Mucosa of gallbladder (tissue), 1 donor: ENCODE measurements around the gene PTEN. TPM values are rescaled to one million over a fixed set of nuclear protein-coding genes. Genes with fewer than 3 reads are reported as not detected.

Source experiments
- DNase-seq: peaks from one replicate; pipeline ENCODE4 v3.0.0-alpha.2; 2020; ENCODE audit warnings: low spot score
- total RNA-seq: library from RNA; stranded (reverse); gene quantifications from one replicate; pipeline ENCODE4 v1.2.1, GENCODE V29; 2021
- donor health status: DM: no; HTN: no; CAD: no.

Gene PTEN
- total RNA-seq, 1 donor from 2014 or later = 89.9 TPM

DNA sequence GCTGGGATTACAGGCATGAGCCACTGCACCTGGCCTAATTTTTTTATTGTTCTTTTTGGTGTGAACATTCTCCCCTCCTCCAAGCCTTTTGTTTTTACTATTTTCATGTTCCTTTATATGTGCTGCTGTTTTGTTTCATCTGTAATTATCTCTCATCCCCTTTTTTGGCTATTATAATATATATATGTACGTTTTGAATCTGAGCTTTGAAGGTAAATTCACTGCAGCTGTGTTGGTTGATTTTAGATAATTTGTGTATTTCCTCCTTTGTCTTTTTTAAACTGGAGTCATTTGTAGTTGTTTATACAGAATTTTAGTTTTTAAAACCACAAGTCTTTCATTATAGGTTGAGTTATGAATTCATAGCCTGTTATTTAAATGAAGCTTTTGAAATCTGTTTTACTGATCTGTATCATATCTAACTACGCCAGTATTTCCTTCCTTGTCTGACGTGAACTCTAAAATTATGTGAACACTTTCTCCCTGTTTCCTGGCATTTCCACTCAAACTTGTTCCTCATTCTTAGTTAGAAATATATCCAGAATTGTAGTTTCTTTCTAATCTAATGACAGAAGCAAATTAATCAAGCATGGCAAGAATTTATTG lies 54.9 kb downstream of the PTEN start:
- DNase-seq = no peak

DNA sequence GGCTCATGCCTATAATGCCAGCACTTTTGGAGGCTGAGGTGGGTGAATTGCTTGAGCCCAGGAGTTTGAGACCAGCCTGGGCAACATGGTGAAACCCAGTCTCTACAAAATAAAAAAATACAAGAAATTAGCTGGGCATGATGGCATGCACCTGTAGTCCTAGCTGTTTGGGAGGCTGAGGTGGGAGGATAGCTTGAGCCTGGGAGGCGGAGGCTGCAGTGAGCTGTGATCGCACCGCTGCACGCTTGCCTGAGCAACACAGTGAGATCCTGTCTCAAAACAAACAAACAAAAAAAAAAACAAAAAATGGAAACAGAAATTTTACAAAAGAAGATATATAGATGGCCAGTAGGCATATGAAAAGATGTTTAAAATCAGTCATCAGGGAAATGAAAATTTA lies 57.1 kb downstream of the PTEN start:
- no peak for DNase-seq

DNA sequence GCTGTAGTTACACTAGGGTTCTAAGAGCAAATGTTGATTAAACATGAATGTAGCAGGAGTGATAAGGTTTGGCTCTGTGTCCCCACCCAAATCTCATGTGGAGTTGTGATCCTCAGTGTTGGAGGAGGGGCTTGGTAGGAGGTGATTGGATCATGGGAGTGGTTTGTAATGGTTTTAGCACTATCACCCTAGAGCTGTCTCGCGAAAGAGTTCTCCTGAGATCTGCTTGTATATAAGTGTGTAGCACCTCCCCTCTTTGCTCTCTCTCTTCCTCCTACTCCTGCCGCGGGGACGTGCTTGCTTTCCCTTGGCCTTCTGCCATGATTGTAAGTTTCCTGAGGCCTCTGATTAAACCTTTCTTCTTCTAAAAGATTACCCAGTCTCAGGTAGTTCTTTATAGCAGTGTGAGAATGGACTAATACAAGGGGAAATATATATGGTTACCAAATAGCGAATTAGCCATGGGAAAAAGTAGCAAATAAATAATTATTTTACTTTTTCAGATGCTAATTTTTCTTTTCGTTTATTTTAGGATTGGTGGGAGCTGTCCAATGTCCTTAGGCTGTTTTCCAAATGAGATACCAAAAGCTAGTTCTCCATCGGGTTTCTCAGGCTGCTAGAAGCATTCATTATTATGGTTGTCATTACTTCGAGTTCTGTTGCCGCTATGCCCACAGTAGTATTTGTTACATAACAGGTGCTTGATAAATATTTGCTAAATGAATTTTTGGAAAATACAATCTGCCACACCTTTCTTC lies 58.7 kb downstream of the PTEN start:
- no peak for DNase-seq

DNA sequence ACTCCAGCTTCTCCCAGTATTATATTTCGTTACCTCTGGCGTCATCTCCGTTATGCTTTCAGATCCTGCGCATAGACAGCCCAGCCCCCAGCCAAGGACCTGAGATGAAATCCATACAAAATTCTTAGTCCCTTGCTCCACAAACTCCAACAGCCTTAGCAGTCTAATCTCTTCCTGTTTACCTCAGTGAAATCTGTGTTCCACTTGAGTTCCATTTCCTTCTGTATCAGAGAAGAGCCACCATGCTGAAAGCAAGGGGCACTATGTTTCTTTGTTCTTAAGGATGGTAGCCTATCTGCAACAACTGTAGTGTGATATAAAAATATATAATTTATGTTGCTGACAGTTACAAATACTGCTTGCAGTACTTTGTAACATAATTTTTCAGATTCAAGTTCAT lies 59.8 kb downstream of the PTEN start:
- DNase-seq = no peak

DNA sequence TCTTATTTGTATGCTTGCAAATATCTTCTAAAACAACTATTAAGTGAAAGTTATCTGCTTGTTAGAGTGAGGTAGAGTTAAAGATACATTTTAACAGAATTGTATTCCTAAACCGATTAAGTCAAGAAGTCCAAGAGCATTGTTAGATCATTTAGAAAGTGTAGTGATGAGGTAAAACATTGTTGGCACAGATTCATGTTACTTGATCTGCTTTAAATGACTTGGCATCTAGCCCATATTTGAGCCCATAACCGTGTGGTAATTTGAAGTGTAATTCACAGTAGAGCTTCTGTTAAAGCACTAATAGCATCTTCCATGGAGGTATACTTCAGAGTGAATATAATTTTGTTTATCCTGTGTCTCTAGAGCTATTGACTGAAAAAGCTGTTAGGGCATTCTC lies 62.1 kb downstream of the PTEN start:
- no peak for DNase-seq

DNA sequence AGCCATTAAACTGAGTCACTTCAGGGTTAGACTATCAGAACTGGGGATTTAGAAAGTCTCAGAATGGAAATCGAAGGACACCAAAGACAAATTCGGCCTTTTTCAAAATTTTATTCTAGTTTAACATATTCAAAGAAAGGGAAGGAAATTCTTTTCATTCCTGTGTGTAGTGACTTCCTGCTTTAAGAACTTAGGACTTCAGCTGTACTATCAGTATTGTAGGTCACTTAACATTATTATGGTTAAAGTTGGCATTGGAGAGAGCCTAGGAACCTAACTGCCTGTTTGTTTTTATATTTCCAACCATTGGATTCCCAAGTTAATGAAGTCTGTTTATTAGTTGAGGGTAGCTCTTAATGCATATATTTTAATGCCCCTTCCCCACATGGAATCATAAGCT lies 63.7 kb downstream of the PTEN start:
- DNase-seq = no peak

DNA sequence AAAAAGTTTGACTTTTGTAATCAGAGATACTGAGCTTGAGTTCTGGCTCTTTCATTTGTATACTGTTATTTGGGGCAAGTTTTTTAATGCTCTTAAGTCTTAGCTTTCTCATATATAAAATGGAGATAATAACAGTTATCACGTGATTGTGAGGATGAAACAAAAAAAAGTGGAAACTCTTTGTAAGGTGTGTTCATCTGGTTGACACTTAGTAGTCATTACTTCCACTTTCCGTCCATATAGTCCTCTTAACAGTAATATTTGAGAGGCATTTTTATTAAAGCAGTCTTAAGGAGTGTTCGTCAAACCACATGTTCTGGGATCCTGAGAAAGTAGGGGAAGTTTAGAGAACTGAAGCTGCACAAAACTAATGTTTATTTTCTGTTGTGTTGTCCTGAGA lies 65.6 kb downstream of the PTEN start:
- DNase-seq = no peak

DNA sequence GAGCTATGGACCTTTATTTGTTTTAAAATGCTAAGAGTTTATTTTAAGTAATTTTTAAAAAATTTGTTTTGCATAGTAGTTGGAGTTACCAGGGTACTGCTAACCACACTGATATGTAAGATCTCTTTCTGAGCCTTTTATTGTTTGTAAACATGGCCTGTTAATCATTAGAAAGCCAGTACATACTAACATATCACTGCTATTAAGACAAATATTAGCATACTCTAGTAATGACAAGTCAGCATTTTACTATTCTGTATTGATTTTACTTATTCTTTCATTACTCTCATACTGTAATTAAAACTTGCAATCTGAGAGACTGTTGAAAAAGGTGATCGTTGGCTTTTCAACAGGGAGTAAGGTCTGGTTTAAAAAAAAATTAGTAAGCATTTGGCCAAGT lies 66.7 kb downstream of the PTEN start:
- no peak for DNase-seq

DNA sequence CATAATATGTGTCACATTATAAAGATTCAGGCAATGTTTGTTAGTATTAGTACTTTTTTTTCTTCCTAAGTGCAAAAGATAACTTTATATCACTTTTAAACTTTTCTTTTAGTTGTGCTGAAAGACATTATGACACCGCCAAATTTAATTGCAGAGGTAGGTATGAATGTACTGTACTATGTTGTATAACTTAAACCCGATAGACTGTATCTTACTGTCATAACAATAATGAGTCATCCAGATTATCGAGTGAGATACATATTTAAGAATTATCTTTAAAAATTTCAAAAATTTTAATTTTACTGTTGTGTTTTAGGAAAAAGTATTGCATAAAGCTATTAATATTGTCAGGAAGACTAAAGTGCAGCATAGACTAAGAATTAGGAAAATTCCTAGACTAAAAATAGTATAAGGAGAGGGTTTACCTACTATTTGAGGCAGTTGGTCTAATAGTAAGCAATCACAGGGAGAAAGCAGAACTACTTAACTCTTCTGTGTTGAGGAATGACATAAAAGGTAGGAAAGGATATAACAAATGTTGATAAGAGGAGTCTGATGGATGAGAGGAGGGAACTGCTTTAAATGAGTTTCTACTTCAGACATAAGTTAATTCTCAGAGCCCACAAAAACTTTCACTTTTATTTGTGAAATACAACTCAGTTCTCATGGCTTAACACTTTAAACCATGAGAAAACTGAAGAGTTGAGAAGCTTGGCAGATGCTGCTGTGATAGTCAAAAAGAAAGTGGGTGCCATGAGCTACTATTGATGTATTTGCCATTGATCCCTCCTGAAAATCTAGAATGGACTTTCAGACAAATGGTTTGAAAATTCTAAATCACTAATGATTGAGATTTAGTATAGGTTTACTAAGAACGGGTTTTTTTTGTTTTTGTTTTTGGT lies 67.8 kb downstream of the PTEN start:
- no peak for DNase-seq

DNA sequence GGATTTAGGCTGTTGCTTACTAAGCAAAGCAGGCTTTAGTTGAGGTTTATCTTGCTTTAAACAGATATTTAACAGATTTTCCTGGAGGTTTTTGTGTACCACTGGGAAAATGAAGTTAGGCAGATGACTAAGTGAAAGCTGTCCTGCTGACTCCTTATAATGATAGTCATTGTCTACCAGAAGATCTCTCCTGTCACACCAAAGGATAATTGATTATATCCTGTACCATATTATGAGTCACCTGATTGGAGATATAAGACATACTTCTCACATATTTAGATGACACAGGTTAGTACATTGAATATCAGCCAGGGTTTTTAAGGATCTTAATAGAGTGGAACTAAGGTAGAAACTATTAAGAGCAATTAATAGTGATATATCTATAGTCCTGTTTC lies 68.4 kb downstream of the PTEN start:
- DNase-seq = no peak

DNA sequence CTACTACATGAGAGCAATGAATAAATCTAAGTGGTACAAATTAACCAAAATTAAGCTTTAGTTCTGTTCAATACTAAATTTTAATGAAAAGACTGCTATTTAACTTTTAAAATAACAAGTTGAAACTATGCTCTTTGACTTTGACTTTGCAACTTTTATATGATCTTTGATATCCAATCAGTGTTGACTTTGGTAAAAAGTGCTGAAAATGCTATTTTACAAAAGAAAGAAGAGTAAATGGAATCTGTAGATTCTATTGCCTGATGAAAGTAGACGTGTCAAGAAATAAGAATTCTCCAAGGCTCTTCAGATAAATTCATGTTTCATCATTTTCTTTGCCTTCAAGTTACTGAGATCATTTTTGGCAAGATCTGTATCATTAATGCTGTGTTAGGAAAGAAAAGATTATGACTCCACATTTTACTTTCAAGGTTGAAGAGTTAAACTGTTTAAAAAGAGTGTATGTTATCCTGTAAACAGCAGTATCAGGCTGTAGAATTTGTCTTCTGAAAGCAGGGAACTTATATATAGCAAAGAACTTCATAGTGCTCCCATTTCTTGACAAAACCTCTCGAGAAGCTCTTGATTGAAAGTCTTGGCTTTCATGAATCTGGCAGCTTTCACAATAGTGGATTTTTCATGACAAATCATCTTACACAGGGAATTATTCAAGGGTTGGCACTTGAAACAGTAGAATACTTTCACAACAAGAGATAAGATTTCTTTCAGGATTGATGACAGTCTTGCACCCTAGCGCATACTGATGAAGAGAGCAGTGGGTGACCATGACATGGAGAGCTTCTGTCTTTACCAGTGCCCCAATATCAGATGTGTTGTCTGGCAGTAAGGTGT lies 72.1 kb downstream of the PTEN start:
- DNase-seq = no peak

DNA sequence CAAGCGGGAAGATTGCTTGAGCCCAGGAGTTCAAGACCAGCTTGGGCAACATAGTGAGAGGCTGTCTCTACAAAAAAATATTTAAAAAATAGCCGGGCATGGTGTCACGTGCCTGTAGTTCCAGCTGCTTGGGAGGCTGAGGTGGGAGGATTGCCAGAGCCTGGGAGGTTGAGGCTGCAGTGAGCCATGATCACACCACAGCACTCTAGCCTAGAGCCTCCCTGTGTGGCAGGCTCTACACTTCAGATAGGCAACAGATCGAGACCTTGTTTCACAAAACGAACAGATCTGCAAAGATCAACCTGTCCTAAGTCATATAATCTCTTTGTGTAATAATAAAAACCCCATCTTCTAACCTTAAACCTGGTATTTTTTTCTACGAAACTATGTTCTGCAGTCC lies 76.8 kb downstream of the PTEN start:
- no peak for DNase-seq

DNA sequence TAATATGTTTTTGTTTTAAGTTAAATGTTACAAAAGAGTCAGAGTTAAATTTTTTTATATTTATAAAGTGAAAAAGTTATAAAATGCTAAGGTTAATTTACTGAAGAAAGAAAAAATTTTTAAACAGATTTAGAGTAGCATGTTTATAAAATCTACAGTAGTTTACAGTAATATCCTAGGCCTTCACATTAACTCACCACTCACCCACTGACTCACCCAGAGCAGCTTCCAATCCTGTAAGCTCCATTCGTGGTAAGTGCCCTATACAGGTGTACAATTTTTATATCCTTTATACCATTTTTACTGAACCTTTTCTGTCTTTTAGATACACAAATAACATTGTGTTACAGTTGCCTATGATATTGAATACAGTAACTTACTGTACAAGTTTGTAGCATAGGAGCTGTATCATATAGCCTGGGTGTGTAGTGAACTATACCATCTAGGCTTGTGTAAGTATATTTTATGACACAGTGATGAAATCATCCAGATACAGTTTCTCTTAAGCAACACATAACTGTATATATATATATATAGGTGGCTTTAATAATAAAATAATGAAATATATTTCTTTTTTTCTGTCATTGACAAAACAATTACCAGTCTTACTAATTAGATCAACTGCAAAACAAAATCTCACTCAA lies 79.6 kb downstream of the PTEN start:
- no peak for DNase-seq

DNA sequence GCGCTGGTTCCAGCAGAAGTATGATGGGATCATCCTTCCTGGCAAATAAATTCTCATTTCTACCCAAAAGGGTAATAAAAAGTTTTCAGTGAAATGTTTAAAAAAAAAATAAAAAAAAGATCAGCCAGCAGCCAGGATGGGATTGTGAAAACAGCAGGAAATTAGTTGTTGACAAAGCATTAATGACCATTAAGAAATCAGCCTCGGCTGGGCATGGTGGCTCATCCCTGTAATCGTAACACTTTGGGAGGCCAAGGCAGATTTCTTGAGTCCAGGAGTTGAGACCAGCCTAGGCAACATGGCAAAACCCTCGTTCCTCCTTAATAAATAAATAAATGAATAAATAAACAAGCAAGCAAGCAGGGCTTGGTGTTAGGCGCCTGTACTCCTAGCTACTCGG lies 82.6 kb downstream of the PTEN start:
- DNase-seq = no peak

DNA sequence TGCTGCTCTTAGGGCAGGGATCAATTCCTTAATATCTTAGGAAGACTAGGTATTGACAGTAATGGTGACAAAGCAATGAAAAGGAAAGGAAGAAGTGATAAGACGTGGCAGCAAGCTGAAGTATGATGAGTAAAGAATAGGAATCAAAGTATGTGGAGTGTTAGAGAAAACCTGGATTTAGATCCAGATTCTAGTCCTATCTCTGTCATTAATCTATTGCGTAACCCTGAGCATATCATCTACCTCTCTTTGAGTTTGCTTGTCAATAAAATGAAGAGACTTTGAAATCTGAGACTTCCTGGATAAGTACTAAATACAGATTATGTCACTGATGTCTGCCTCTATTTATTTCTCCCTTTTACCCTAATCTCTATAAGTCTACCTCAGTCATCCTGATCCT lies 89.2 kb downstream of the PTEN start:
- DNase-seq = no peak

DNA sequence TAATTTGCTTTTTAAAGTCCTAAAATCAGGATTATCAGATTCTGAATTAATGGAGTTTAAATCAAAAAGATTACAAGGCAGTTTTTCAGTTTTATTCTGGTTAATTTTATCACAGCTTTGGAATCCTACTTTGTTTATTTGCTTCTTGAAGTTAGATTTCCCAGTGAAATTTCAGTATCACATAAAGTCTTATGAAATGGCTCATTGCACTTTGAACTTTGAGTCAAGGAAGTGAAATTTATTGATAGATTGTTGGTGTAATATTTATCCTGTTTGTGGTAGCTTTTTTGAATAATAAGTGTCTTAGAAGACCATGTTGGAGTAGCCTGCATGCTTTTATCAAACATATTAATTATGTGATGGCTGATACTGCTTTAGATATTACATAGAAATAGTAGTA lies 92.6 kb downstream of the PTEN start:
- DNase-seq = no peak

DNA sequence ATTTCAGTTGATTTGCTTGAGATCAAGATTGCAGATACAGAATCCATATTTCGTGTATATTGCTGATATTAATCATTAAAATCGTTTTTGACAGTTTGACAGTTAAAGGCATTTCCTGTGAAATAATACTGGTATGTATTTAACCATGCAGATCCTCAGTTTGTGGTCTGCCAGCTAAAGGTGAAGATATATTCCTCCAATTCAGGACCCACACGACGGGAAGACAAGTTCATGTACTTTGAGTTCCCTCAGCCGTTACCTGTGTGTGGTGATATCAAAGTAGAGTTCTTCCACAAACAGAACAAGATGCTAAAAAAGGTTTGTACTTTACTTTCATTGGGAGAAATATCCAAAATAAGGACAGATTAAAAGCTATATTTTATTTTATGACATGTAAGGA lies 94.3 kb downstream of the PTEN start:
- no peak for DNase-seq

DNA sequence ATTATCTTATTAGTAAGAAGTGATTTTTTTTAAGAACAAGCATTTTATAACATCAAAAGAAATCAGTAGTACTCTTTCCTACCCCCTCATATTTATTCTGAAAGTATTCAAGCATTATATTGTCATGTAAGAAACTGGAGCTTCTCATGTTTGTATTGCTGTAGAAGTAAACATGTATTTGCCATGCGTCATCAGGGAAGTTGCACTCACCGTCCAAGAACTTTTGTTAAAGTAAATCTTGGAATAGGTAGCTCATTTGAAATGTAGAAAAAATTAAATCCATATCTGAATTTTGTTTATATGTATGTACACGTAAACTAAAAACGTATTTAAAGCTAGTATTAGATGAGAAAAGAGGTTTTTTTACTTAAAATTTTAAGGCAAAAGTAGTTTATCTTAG lies 96.8 kb downstream of the PTEN start:
- DNase-seq = no peak

DNA sequence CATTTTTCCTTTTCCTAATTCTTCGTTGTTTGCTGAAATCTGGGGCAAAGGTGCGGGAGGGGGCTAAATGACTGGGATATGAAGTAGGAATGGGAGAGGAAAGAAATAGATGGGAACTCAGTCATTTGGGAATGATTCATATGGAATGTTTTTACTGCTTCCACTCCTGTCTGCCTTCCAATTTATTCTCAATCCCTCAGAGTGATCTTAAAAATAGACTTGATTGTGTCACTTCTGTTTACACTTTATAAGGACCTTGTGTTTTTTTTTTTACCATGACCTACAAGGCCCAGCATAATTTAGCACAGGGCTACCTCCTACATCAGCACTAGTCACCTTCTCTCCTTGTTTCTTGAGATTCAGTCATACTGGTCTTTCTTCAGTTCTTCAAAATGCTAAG lies 97.9 kb downstream of the PTEN start:
- no peak for DNase-seq

DNA sequence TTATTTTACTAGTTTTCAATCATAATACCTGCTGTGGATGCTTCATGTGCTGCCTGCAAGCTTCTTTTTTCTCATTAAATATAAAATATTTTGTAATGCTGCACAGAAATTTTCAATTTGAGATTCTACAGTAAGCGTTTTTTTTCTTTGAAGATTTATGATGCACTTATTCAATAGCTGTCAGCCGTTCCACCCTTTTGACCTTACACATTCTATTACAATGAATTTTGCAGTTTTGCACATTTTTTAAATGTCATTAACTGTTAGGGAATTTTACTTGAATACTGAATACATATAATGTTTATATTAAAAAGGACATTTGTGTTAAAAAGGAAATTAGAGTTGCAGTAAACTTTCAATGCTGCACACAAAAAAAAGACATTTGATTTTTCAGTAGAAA lies 103.0 kb downstream of the PTEN start:
- no peak for DNase-seq

DNA sequence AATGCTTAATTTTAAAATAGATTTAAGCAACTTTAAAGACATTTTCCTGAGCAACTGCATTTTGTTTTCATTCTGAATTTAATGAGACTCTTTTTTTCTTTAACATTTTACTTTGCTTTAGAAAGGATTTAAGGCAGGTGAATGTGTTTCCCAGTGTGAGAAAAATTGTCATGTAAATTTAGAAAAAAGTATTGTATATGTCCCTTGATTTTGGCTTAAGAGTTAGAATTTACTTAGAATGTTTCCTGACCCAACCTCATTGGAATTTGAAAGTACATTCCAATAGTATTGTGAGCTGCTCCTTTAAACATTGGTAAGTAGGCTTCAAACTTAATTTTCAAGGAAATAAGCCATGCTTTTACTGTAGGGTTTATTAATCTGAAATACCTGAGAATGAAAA lies 110.2 kb downstream of the PTEN start:
- no peak for DNase-seq
